CD4-positive, alpha-beta T cell treated with Interleukin-15 for 4 hours (primary cell): Measurements from ENCODE around the gene NKAPL.
A peak's percentile ranks its signal among the peaks of the same experiment; 100 is the strongest.
"Not testable (repeated sequence)": the region's sequence is repeated elsewhere in the genome, so short reads cannot be mapped to it uniquely, and the experiment has no call there.

Experiments
- DNase-seq: peaks from one replicate; pipeline ENCODE4 v3.0.0-alpha.2; 2020; ENCODE audit warnings: low spot score

The NKAPL gene

GRCh38 chr6:28296520-28297060, 37.5 kb downstream of the NKAPL start:
- DNase-seq = no peak

GRCh38 chr6:28303570-28303969, 44.5 kb downstream of the NKAPL start:
- DNase-seq = peak; percentile 19

GRCh38 chr6:28306363-28306762, 47.3 kb downstream of the NKAPL start:
- DNase-seq = not testable (repeated sequence)
